GM12873 (cell line): ENCODE data around the gene PIWIL1.

ENCODE experiments used
- CTCF ChIP-seq: IDR thresholded peaks from 2 replicates; pipeline ENCODE4 v1.5.1; 2012; ENCODE audit warnings: low read depth, mild to moderate bottlenecking, moderate library complexity, low read length, control low read depth; ENCODE audit not compliant: insufficient read depth; ENCODE audit errors: missing control alignments

PIWIL1 gene

GRCh38 chr12:130300737-130301535 lies 36.8 kb upstream of the PIWIL1 start:
- no peak for TF ChIP-seq CTCF

- TF ChIP-seq CTCF: no peak
Measured at GRCh38 chr12:130301559-130301958, 36.1 kb upstream of the PIWIL1 start.

GRCh38 chr12:130303781-130304180 lies 33.9 kb upstream of the PIWIL1 start:
- no peak for TF ChIP-seq CTCF

- TF ChIP-seq CTCF: no peak
Measured at GRCh38 chr12:130307859-130308258, 29.8 kb upstream of the PIWIL1 start.

- TF ChIP-seq CTCF: no peak
Measured at GRCh38 chr12:130308393-130308792, 29.3 kb upstream of the PIWIL1 start.

- no peak for TF ChIP-seq CTCF
Measured at GRCh38 chr12:130316251-130316650, 21.4 kb upstream of the PIWIL1 start.

- no peak for TF ChIP-seq CTCF
Measured at GRCh38 chr12:130320536-130320935, 17.2 kb upstream of the PIWIL1 start.
